GM12878 (cell line): Measurements from ENCODE around the gene PLOD2.

Source experiments
- BCL3 ChIP-seq: IDR thresholded peaks from 2 replicates; pipeline ENCODE4 v1.6.1; 2011; ENCODE audit warnings: borderline replicate concordance, low read depth, mild to moderate bottlenecking, moderate library complexity, low read length; ENCODE audit not compliant: insufficient read depth, poor library complexity, severe bottlenecking
- HDAC2 ChIP-seq: fragments of 200-600 bp; sonication (generic); IDR thresholded peaks from 2 replicates; pipeline ENCODE4 v1.6.1; 2017
- HDAC6 ChIP-seq: fragments of 200-600 bp; sonication (generic); IDR thresholded peaks from one replicate; pipeline ENCODE4 v1.8.0; 2017; ENCODE audit warnings: antibody characterized with exemption; ENCODE audit not compliant: unreplicated experiment
- HDGF ChIP-seq: fragments of 450-650 bp; IDR thresholded peaks from 2 replicates; pipeline ENCODE4 v1.6.1; 2016; ENCODE audit warnings: antibody characterized with exemption
- KAT2A ChIP-seq: conservative IDR thresholded peaks from 2 replicates; pipeline ENCODE4 v1.6.1; 2011; ENCODE audit warnings: low read depth, low read length; ENCODE audit not compliant: control insufficient read depth
- MXI1 ChIP-seq: fragments of 150-350 bp; IDR thresholded peaks from 2 replicates; pipeline ENCODE4 v1.6.1; 2011; ENCODE audit warnings: low read depth, mild to moderate bottlenecking, inconsistent platforms, low read length, improper control_type of control experiment
- POLR2A ChIP-seq: IDR thresholded peaks from 2 replicates; pipeline ENCODE4 v1.6.1; 2011; ENCODE audit warnings: low read depth, mild to moderate bottlenecking, low read length
- POLR2AphosphoS5 ChIP-seq: IDR thresholded peaks from 2 replicates; pipeline ENCODE4 v1.6.1; 2011; ENCODE audit warnings: mild to moderate bottlenecking, low read length, inconsistent platforms
- RELA ChIP-seq: fragments of 450-650 bp; IDR thresholded peaks from 2 replicates; pipeline ENCODE4 v1.8.0; 2014; ENCODE audit warnings: borderline replicate concordance; ENCODE audit not compliant: partially characterized antibody
- SP1 ChIP-seq: IDR thresholded peaks from one replicate; pipeline ENCODE4 v1.6.1; 2011; ENCODE audit warnings: low read depth, low read length
- TCF3 ChIP-seq: IDR thresholded peaks from 2 replicates; pipeline ENCODE4 v1.6.1; 2012; ENCODE audit warnings: low read depth, mild to moderate bottlenecking, low read length, borderline replicate concordance; ENCODE audit not compliant: insufficient read depth
- YY1 ChIP-seq: IDR thresholded peaks from 2 replicates; pipeline ENCODE4 v1.6.1; 2011; ENCODE audit warnings: low read depth, mild to moderate bottlenecking, low read length
- TF ChIP-seq, protein P1 (sequence below): fragments of 450-650 bp; formaldehyde crosslinking; IDR thresholded peaks from 2 replicates; pipeline ENCODE4 v1.4.0; 2022; ENCODE audit warnings: mild to moderate bottlenecking, moderate library complexity
- TF ChIP-seq, protein P2 (sequence below), 3 experiments: IDR thresholded peaks in 2 of 3; conservative IDR thresholded peaks in 1 of 3; 2 replicates each; pipeline ENCODE4 v1.5.1; 2011; ENCODE audit warnings: low read depth in 3 of 3, low read length in 3 of 3, mild to moderate bottlenecking in 3 of 3, control low read depth in 2 of 3, moderate library complexity in 2 of 3, inconsistent platforms in 1 of 3, mixed read lengths in 1 of 3; ENCODE audit not compliant: control insufficient read depth in 2 of 3, insufficient read depth in 1 of 3; ENCODE audit errors: extremely low read depth in 1 of 3

DNA sequence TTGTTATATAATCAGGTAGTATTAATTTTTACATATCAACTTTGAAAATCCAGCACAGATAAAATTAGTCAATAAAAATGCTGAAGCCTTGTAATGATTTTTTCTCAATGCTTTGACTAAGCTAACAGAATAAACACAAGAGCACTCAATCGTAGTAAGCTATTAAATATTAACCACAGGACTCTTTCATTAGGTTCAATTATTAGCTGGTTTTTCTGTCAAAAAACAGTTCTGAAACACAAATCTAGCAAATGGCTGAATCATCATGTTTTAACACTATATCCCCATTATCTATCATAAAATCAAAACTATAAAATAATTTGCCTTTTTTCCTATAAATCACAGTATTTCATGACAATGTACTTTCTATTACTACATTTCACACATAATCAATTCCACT is 69.6 kb downstream of the PLOD2 start:
- TF ChIP-seq TCF3 (no peak), YY1 (no peak), RELA (no peak), POLR2AphosphoS5 (no peak), KAT2A (no peak), MXI1 (no peak), HDAC6 (no peak), SP1 (no peak), HDAC2 (no peak), POLR2A (no peak), HDGF (no peak), BCL3 (no peak)
- TF ChIP-seq, protein P1, sequence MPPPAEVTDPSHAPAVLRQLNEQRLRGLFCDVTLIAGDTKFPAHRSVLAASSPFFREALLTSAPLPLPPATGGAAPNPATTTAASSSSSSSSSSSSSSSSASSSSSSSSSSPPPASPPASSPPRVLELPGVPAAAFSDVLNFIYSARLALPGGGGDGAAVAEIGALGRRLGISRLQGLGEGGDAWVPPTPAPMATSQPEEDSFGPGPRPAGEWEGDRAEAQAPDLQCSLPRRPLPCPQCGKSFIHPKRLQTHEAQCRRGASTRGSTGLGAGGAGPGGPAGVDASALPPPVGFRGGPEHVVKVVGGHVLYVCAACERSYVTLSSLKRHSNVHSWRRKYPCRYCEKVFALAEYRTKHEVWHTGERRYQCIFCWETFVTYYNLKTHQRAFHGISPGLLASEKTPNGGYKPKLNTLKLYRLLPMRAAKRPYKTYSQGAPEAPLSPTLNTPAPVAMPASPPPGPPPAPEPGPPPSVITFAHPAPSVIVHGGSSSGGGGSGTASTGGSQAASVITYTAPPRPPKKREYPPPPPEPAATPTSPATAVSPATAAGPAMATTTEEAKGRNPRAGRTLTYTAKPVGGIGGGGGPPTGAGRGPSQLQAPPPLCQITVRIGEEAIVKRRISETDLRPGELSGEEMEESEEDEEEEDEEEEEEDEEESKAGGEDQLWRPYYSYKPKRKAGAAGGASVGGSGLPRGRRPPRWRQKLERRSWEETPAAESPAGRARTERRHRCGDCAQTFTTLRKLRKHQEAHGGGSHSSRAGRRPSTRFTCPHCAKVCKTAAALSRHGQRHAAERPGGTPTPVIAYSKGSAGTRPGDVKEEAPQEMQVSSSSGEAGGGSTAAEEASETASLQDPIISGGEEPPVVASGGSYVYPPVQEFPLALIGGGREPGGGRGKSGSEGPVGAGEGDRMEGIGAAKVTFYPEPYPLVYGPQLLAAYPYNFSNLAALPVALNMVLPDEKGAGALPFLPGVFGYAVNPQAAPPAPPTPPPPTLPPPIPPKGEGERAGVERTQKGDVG (CRISPR knock-in tag) = no peak
- TF ChIP-seq, protein P2, sequence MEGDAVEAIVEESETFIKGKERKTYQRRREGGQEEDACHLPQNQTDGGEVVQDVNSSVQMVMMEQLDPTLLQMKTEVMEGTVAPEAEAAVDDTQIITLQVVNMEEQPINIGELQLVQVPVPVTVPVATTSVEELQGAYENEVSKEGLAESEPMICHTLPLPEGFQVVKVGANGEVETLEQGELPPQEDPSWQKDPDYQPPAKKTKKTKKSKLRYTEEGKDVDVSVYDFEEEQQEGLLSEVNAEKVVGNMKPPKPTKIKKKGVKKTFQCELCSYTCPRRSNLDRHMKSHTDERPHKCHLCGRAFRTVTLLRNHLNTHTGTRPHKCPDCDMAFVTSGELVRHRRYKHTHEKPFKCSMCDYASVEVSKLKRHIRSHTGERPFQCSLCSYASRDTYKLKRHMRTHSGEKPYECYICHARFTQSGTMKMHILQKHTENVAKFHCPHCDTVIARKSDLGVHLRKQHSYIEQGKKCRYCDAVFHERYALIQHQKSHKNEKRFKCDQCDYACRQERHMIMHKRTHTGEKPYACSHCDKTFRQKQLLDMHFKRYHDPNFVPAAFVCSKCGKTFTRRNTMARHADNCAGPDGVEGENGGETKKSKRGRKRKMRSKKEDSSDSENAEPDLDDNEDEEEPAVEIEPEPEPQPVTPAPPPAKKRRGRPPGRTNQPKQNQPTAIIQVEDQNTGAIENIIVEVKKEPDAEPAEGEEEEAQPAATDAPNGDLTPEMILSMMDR (IDR thresholded peaks at IDR 0.05 in 2 of 3, conservative IDR thresholded peaks at IDR 0.05 in 1 of 3; ENCODE audit: control insufficient read depth in 2 of 3, extremely low read depth in 1 of 3, insufficient read depth in 1 of 3, low read depth in 3 of 3, low read length in 3 of 3) = no peak
